PC-9 (cell line): Measurements from ENCODE around the gene DPY30. TPM values are rescaled to one million over a fixed set of nuclear protein-coding genes. Genes with fewer than 3 reads are reported as not detected.
A peak's percentile ranks its signal among the peaks of the same experiment; 100 is the strongest.

Experiments used
- BruUV-seq: library from RNA; stranded (reverse); fragments of 400-500 nt; replicated peaks from 2 replicates; lab custom pipeline; 2021; lab: Mats Ljungman, UMichigan
- CTCF ChIA-PET: fragments of 300-600 bp; sonication (Branson Sonifier 250); formaldehyde crosslinking; loops from one replicate; lab custom pipeline; 2022; ENCODE audit warnings: antibody characterized with exemption; lab: Charles Lee
- POLR2A ChIA-PET: fragments of 300-600 bp; sonication (Branson Sonifier 250); formaldehyde crosslinking; loops from one replicate; lab custom pipeline; 2022; ENCODE audit warnings: antibody characterized with exemption; ENCODE audit not compliant: unreplicated experiment; lab: Charles Lee
- DNase-seq, 2 experiments: peaks; one replicate each; pipeline versions ENCODE4 v3.0.0 to v3.0.0-alpha.2; 2015 to 2022; ENCODE audit warnings: mixed read lengths in 1 of 2
- H2AFZ ChIP-seq: fragments of 200-600 bp; sonication (generic); 2 replicates; pipeline ENCODE4 v1.8.1; 2017; ENCODE audit warnings: antibody characterized with exemption
- H3F3A ChIP-seq: fragments of 200-600 bp; sonication (generic); 2 replicates; pipeline ENCODE4 v1.8.1; 2017; ENCODE audit warnings: antibody characterized with exemption, mild to moderate bottlenecking, low read depth; ENCODE audit not compliant: insufficient read depth
- H3K27ac ChIP-seq: fragments of 200-600 bp; sonication (generic); 2 replicates; pipeline ENCODE4 v1.6.1; 2016; ENCODE audit warnings: mixed run types
- H3K27me3 ChIP-seq: fragments of 200-600 bp; sonication (generic); 2 replicates; pipeline ENCODE4 v1.6.1; 2016; ENCODE audit warnings: low read depth, mixed run types; ENCODE audit not compliant: insufficient read depth
- H3K36me3 ChIP-seq: fragments of 200-600 bp; sonication (generic); 2 replicates; pipeline ENCODE4 v1.6.1; 2016; ENCODE audit warnings: low read depth, mixed run types
- H3K4me1 ChIP-seq: fragments of 200-600 bp; sonication (generic); replicated peaks from 2 replicates; pipeline ENCODE4 v1.6.1; 2016; ENCODE audit warnings: mixed run types; ENCODE audit not compliant: insufficient read depth
- H3K4me2 ChIP-seq: fragments of 200-600 bp; sonication (generic); 2 replicates; pipeline ENCODE4 v1.6.1; 2017; ENCODE audit warnings: mixed run types
- H3K4me3 ChIP-seq: fragments of 200-600 bp; sonication (generic); 2 replicates; pipeline ENCODE4 v1.6.1; 2016; ENCODE audit warnings: mixed run types
- H3K79me2 ChIP-seq: fragments of 200-600 bp; sonication (generic); 2 replicates; pipeline ENCODE4 v1.6.1; 2017; ENCODE audit warnings: low read depth, mixed run types
- H3K9me2 ChIP-seq: fragments of 200-600 bp; sonication (generic); 2 replicates; pipeline ENCODE4 v1.8.1; 2017; ENCODE audit warnings: mild to moderate bottlenecking; ENCODE audit not compliant: insufficient read depth
- H3K9me3 ChIP-seq: fragments of 200-600 bp; sonication (generic); 2 replicates; pipeline ENCODE4 v1.8.1; 2016; ENCODE audit warnings: low read depth; ENCODE audit not compliant: insufficient read depth
- H4K20me1 ChIP-seq: fragments of 200-600 bp; sonication (generic); 2 replicates; pipeline ENCODE4 v1.8.1; 2017; ENCODE audit not compliant: insufficient read depth
- EZH2 ChIP-seq: fragments of 200-600 bp; sonication (generic); IDR thresholded peaks from 2 replicates; pipeline ENCODE4 v1.8.0; 2017; ENCODE audit warnings: antibody characterized with exemption, low read depth
- intact Hi-C: fragments of 100-400 bp; cut with micrococcal nuclease; formaldehyde crosslinking; loops from one replicate; pipeline ENCODE4 v1.10.0; 2022; ENCODE audit not compliant: unreplicated experiment
- total RNA-seq: library from RNA; stranded (reverse); gene quantifications from 2 replicates; pipeline ENCODE4 v1.2.3, GENCODE V29; 2021
- TF ChIP-seq, protein P1 (sequence below): fragments of 200-600 bp; sonication (generic); conservative IDR thresholded peaks from 2 replicates; pipeline ENCODE4 v1.6.1; 2017; ENCODE audit warnings: mixed run types, antibody characterized with exemption, mild to moderate bottlenecking, moderate library complexity

Gene DPY30
- total RNA-seq, 1 experiment from 2014 or later, result 109 TPM

DNA sequence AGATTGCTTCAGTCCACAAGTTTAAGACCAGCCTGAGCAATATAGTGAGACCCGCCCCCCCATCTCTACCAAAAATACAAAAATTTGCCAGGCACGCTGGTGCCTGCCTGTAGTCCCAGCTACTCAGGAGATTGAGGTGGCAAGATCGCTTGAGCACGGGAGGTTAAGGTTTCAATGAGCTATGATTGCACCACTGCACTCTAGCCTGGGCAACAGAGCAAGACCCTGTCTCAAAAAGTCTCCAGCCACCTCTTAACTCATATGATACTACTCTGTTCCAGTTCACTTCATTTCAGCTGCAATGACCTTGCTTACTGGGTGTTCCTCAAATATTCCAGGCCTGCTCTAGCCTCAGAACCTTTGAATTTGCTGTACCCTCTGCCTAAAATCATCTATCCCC, 40.2 kb downstream of the DPY30 start:
- Histone ChIP-seq H3K4me1 (peaks cover 20% of the 10 kb centered on the region), H4K20me1 (peaks cover 16% of the 10 kb centered on the region), H3K27me3 (no peaks in the 10 kb centered on the region), H3K4me3 (no peak overlapping the region), H3F3A (peaks cover 8% of the 10 kb centered on the region; the same call in 1 of the 2 replicates), H3K9me2 (no peaks in the 10 kb centered on the region), H3K79me2 (peaks cover 94% of the 10 kb centered on the region), H3K4me2 (no peak overlapping the region), H3K36me3 (no peaks in the 10 kb centered on the region; the same call in 1 of the 2 replicates), H2AFZ (no peak overlapping the region), H3K27ac (no peak overlapping the region), H3K9me3 (no peaks in the 10 kb centered on the region)
- TF ChIP-seq, protein P1, sequence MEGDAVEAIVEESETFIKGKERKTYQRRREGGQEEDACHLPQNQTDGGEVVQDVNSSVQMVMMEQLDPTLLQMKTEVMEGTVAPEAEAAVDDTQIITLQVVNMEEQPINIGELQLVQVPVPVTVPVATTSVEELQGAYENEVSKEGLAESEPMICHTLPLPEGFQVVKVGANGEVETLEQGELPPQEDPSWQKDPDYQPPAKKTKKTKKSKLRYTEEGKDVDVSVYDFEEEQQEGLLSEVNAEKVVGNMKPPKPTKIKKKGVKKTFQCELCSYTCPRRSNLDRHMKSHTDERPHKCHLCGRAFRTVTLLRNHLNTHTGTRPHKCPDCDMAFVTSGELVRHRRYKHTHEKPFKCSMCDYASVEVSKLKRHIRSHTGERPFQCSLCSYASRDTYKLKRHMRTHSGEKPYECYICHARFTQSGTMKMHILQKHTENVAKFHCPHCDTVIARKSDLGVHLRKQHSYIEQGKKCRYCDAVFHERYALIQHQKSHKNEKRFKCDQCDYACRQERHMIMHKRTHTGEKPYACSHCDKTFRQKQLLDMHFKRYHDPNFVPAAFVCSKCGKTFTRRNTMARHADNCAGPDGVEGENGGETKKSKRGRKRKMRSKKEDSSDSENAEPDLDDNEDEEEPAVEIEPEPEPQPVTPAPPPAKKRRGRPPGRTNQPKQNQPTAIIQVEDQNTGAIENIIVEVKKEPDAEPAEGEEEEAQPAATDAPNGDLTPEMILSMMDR, result no peak
- no peak for DNase-seq
- ChIA-PET POLR2A (no interaction called here), CTCF (interaction anchor here (0.7 kb wide), 1 partner anchor 10 kb away, joined by 4 read pairs; no protein-coding TSS in a partner anchor)
- intact Hi-C loops, result no loop called here
- no TSS peak for BruUV-seq

GRCh38 chr2:31998731-31999383, 40.7 kb downstream of the DPY30 start:
- H3K9me2 ChIP-seq, result no peaks in the 10 kb centered on the region
- peaks cover 15% of the 10 kb centered on the region for H4K20me1 ChIP-seq
- H3F3A ChIP-seq, result peaks cover 8% of the 10 kb centered on the region; the same call in 1 of the 2 replicates
- ChIA-PET CTCF (no interaction called here), POLR2A (no interaction called here)
- H3K27ac ChIP-seq, result no peak overlapping the region
- no peak overlapping the region for H3K4me2 ChIP-seq
- H3K4me3 ChIP-seq, result no peak overlapping the region
- H3K79me2 ChIP-seq, result peaks cover 93% of the 10 kb centered on the region
- H3K4me1 ChIP-seq, result peaks cover 20% of the 10 kb centered on the region
- intact Hi-C loops, result no loop called here
- no TSS peak for BruUV-seq
- DNase-seq, result no peak
- H3K36me3 ChIP-seq, result no peaks in the 10 kb centered on the region; the same call in 1 of the 2 replicates
- H2AFZ ChIP-seq, result no peak overlapping the region
- TF ChIP-seq, protein P1, result no peak
- no peak for TF ChIP-seq EZH2
- no peaks in the 10 kb centered on the region for H3K9me3 ChIP-seq
- H3K27me3 ChIP-seq, result no peaks in the 10 kb centered on the region

- Histone ChIP-seq H3K4me1 (peaks cover 10% of the 10 kb centered on the region), H4K20me1 (peaks cover 6% of the 10 kb centered on the region), H3K36me3 (no peaks in the 10 kb centered on the region), H3K27ac (peak overlapping the region; percentile 35), H3K9me2 (no peaks in the 10 kb centered on the region), H3K27me3 (no peaks in the 10 kb centered on the region), H3K4me3 (no peak overlapping the region), H3K79me2 (peaks cover 93% of the 10 kb centered on the region), H3F3A (peaks cover 10% of the 10 kb centered on the region; the same call in 1 of the 2 replicates), H2AFZ (no peak overlapping the region), H3K4me2 (no peak overlapping the region), H3K9me3 (no peaks in the 10 kb centered on the region)
- no TSS peak for BruUV-seq
- ChIA-PET CTCF (no interaction called here), POLR2A (interaction anchor here (0.7 kb wide), 1 partner anchor 15 kb away, joined by 4 read pairs; no protein-coding TSS in a partner anchor)
- TF ChIP-seq, protein P1, result no peak
- TF ChIP-seq EZH2, result no peak
- DNase-seq, result no peak
- intact Hi-C loops, result no loop called here
Observed at GRCh38 chr2:31997653-31998052, 42.0 kb downstream of the DPY30 start.
